Panc1 (cell line): ENCODE data around the gene CRTAC1.

Experiments used
- CTCF ChIP-seq: fragments of 450-650 bp; IDR thresholded peaks from 2 replicates; pipeline ENCODE4 v1.5.1; 2017; ENCODE audit warnings: mild to moderate bottlenecking
- POLR2AphosphoS5 ChIP-seq: IDR thresholded peaks from 2 replicates; pipeline ENCODE4 v1.6.1; 2012; ENCODE audit warnings: mild to moderate bottlenecking, low read depth, low read length, moderate library complexity
- TF ChIP-seq, protein P1 (sequence below), 2 experiments: IDR thresholded peaks; 2 replicates each; pipeline ENCODE4 v1.6.1; 2011 to 2012; ENCODE audit warnings: low read depth in 2 of 2, control low read depth in 1 of 2, low read length in 1 of 2, mild to moderate bottlenecking in 1 of 2, moderate library complexity in 1 of 2; ENCODE audit not compliant: insufficient read depth in 1 of 2

- TF ChIP-seq CTCF (no peak), POLR2AphosphoS5 (no peak)
- TF ChIP-seq, protein P1, sequence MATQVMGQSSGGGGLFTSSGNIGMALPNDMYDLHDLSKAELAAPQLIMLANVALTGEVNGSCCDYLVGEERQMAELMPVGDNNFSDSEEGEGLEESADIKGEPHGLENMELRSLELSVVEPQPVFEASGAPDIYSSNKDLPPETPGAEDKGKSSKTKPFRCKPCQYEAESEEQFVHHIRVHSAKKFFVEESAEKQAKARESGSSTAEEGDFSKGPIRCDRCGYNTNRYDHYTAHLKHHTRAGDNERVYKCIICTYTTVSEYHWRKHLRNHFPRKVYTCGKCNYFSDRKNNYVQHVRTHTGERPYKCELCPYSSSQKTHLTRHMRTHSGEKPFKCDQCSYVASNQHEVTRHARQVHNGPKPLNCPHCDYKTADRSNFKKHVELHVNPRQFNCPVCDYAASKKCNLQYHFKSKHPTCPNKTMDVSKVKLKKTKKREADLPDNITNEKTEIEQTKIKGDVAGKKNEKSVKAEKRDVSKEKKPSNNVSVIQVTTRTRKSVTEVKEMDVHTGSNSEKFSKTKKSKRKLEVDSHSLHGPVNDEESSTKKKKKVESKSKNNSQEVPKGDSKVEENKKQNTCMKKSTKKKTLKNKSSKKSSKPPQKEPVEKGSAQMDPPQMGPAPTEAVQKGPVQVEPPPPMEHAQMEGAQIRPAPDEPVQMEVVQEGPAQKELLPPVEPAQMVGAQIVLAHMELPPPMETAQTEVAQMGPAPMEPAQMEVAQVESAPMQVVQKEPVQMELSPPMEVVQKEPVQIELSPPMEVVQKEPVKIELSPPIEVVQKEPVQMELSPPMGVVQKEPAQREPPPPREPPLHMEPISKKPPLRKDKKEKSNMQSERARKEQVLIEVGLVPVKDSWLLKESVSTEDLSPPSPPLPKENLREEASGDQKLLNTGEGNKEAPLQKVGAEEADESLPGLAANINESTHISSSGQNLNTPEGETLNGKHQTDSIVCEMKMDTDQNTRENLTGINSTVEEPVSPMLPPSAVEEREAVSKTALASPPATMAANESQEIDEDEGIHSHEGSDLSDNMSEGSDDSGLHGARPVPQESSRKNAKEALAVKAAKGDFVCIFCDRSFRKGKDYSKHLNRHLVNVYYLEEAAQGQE (IDR thresholded peaks at IDR 0.05; ENCODE audit: insufficient read depth in 1 of 2, low read depth in 2 of 2, low read length in 1 of 2), result no peak
Observed at GRCh38 chr10:97916586-97916985, 113.8 kb downstream of the CRTAC1 start.
